HG03432 (cell line): Measurements from ENCODE around the gene BIRC7.

Experiments used
- ATAC-seq: cut with Tn5 transposase; IDR thresholded peaks from one replicate; pipeline ENCODE4 v1.9.1; 2021; ENCODE audit warnings: mild to moderate bottlenecking, moderate library complexity; ENCODE audit not compliant: unreplicated experiment

Gene BIRC7

GRCh38 chr20:63262836-63263235, 27.1 kb downstream of the BIRC7 start:
- no peak for ATAC-seq

- ATAC-seq, result no peak
Measured at GRCh38 chr20:63264000-63264399, 28.3 kb downstream of the BIRC7 start.

- no peak for ATAC-seq
Measured at GRCh38 chr20:63264519-63264918, 28.8 kb downstream of the BIRC7 start.

GRCh38 chr20:63265891-63266515, 30.3 kb downstream of the BIRC7 start:
- ATAC-seq, result no peak

GRCh38 chr20:63267691-63268090, 32.0 kb downstream of the BIRC7 start:
- no peak for ATAC-seq

- ATAC-seq, result no peak
Measured at GRCh38 chr20:63268256-63268655, 32.6 kb downstream of the BIRC7 start.

GRCh38 chr20:63268671-63269439, 33.1 kb downstream of the BIRC7 start:
- ATAC-seq, result no peak

GRCh38 chr20:63269724-63270123, 34.0 kb downstream of the BIRC7 start:
- ATAC-seq, result no peak

GRCh38 chr20:63270606-63271325, 35.1 kb downstream of the BIRC7 start:
- ATAC-seq, result no peak

GRCh38 chr20:63272105-63273058, 36.7 kb downstream of the BIRC7 start, which contains the start of gene ARFGAP1:
Gene ARFGAP1, plus strand, starts transcription at chr20:63272813. Its CDS starts 2,768 bp downstream, at chr20:63275581.
- peak; percentile 89 for ATAC-seq

- no peak for ATAC-seq
Measured at GRCh38 chr20:63273059-63273579, 37.4 kb downstream of the BIRC7 start.

GRCh38 chr20:63273635-63274380, 38.1 kb downstream of the BIRC7 start:
- no peak for ATAC-seq

GRCh38 chr20:63274381-63275228, 38.9 kb downstream of the BIRC7 start:
- no peak for ATAC-seq

- no peak for ATAC-seq
Measured at GRCh38 chr20:63275825-63276224, 40.1 kb downstream of the BIRC7 start.

- ATAC-seq, result no peak
Measured at GRCh38 chr20:63276956-63277355, 41.3 kb downstream of the BIRC7 start.

GRCh38 chr20:63277466-63278272, 42.0 kb downstream of the BIRC7 start:
- ATAC-seq, result no peak

GRCh38 chr20:63278661-63279060, 43.0 kb downstream of the BIRC7 start:
- no peak for ATAC-seq

- no peak for ATAC-seq
Measured at GRCh38 chr20:63279931-63280330, 44.2 kb downstream of the BIRC7 start.
